ENCODE data around the gene SALL4. TPM values are rescaled to one million over a fixed set of nuclear protein-coding genes. Genes with fewer than 3 reads are reported as not detected.

SALL4 gene
- total RNA-seq (22.2 and 49.5 TPM in 2 replicates), polyA plus RNA-seq (13.6 and 24.0 TPM in 2 replicates)

GRCh38 chr20:51802170-51802751, at the start of gene SALL4:
SALL4 (minus strand) TSS chr20:51802521; CDS start chr20:51802408, 113 bp downstream.
- Histone ChIP-seq H3K27me3 (no peaks in the 10 kb centered on the region), H3K36me3 (no peaks in the 10 kb centered on the region), H3K4me1 (ENCODE audit: low read depth) (peaks cover 24% of the 10 kb centered on the region), H3K9me3 (ENCODE audit: low read depth) (no peaks in the 10 kb centered on the region), H3K27ac (peak within 1 kb of the TSS; percentile 32), H3K4me3 (peak within 1 kb of the TSS; percentile 79)
- peak; percentile 53 to 85 for DNase-seq (ENCODE audit: low read depth in 1 of 2, low spot score in 1 of 2)
- TF ChIP-seq CTCF (IDR thresholded peaks at IDR 0.05; ENCODE audit: low read depth, low read length): no peak

- no peak overlapping the region for H3K27ac ChIP-seq
Measured at GRCh38 chr20:51848346-51848745, 46.0 kb upstream of the SALL4 start.

GRCh38 chr20:51840865-51841264, 38.5 kb upstream of the SALL4 start:
- DNase-seq (ENCODE audit: low read depth in 1 of 2, low spot score in 1 of 2): no peak
- no peaks in the 10 kb centered on the region for H3K27me3 ChIP-seq
- H3K27ac ChIP-seq: no peak overlapping the region
- no peaks in the 10 kb centered on the region for H3K4me1 ChIP-seq (ENCODE audit: low read depth)
- no peaks in the 10 kb centered on the region for H3K9me3 ChIP-seq (ENCODE audit: low read depth)
- H3K4me3 ChIP-seq: no peak overlapping the region
- H3K36me3 ChIP-seq: no peaks in the 10 kb centered on the region
- no peak for TF ChIP-seq CTCF (IDR thresholded peaks at IDR 0.05; ENCODE audit: low read depth, low read length)

More at GRCh38 chr20:51848346-51848745, 46.0 kb upstream of the SALL4 start:
- no peak for DNase-seq (ENCODE audit: low read depth in 1 of 2, low spot score in 1 of 2)
- no peaks in the 10 kb centered on the region for H3K36me3 ChIP-seq
- no peak for TF ChIP-seq CTCF (IDR thresholded peaks at IDR 0.05; ENCODE audit: low read depth, low read length)
- H3K4me3 ChIP-seq: no peak overlapping the region
- no peaks in the 10 kb centered on the region for H3K27me3 ChIP-seq
- no peaks in the 10 kb centered on the region for H3K9me3 ChIP-seq (ENCODE audit: low read depth)
- H3K4me1 ChIP-seq (ENCODE audit: low read depth): no peaks in the 10 kb centered on the region

GRCh38 chr20:51837876-51838420, 35.6 kb upstream of the SALL4 start:
- H3K4me3 ChIP-seq: no peak overlapping the region
- no peaks in the 10 kb centered on the region for H3K9me3 ChIP-seq (ENCODE audit: low read depth)
- DNase-seq (ENCODE audit: low read depth in 1 of 2, low spot score in 1 of 2): no peak
- H3K27ac ChIP-seq: no peak overlapping the region
- no peaks in the 10 kb centered on the region for H3K4me1 ChIP-seq (ENCODE audit: low read depth)
- no peak for TF ChIP-seq CTCF (IDR thresholded peaks at IDR 0.05; ENCODE audit: low read depth, low read length)
- no peaks in the 10 kb centered on the region for H3K36me3 ChIP-seq
- H3K27me3 ChIP-seq: no peaks in the 10 kb centered on the region

GRCh38 chr20:51837436-51837835, 35.1 kb upstream of the SALL4 start:
- H3K27me3 ChIP-seq: no peaks in the 10 kb centered on the region
- DNase-seq (ENCODE audit: low read depth in 1 of 2, low spot score in 1 of 2): no peak
- H3K27ac ChIP-seq: no peak overlapping the region
- H3K36me3 ChIP-seq: no peaks in the 10 kb centered on the region
- H3K4me1 ChIP-seq (ENCODE audit: low read depth): no peaks in the 10 kb centered on the region
- no peak overlapping the region for H3K4me3 ChIP-seq
- H3K9me3 ChIP-seq (ENCODE audit: low read depth): no peaks in the 10 kb centered on the region
- no peak for TF ChIP-seq CTCF (IDR thresholded peaks at IDR 0.05; ENCODE audit: low read depth, low read length)

All from cardiac muscle cell (in vitro differentiated cells and primary cell).